Skeletal muscle tissue (tissue), 4 donors: Measurements from ENCODE around the gene CRY2. TPM values are rescaled to one million over a fixed set of nuclear protein-coding genes. Genes with fewer than 3 reads are reported as not detected.

Source experiments
- H3K27ac ChIP-seq: one replicate; pipeline ENCODE4 v1.7.0; 2013; ENCODE audit warnings: mild to moderate bottlenecking, low read depth, low read length, inconsistent platforms
- H3K27me3 ChIP-seq, 3 donors: one replicate each; pipeline ENCODE4 v1.7.0; 2013; ENCODE audit warnings: low read length in 3 of 3; ENCODE audit not compliant: control insufficient read depth in 3 of 3, insufficient read depth in 3 of 3
- H3K36me3 ChIP-seq, 3 donors: one replicate each; pipeline ENCODE4 v1.7.0; 2013; ENCODE audit warnings: low read length in 3 of 3; ENCODE audit not compliant: control insufficient read depth in 3 of 3, insufficient read depth in 3 of 3
- H3K4me1 ChIP-seq, 3 donors: one replicate each; pipeline ENCODE4 v1.7.0; 2013; ENCODE audit warnings: low read length in 3 of 3, mild to moderate bottlenecking in 3 of 3; ENCODE audit not compliant: control insufficient read depth in 3 of 3, insufficient read depth in 3 of 3
- H3K4me3 ChIP-seq, 3 donors: one replicate each; pipeline ENCODE4 v1.7.0; 2013; ENCODE audit warnings: low read length in 3 of 3
- H3K9ac ChIP-seq, 3 donors: one replicate each; pipeline ENCODE4 v1.7.0; 2013; ENCODE audit warnings: low read length in 3 of 3, mild to moderate bottlenecking in 3 of 3, moderate library complexity in 2 of 3, low read depth in 1 of 3
- H3K9me3 ChIP-seq, 3 donors: one replicate each; pipeline ENCODE4 v1.7.0; 2013; ENCODE audit warnings: low read length in 3 of 3; ENCODE audit not compliant: control insufficient read depth in 3 of 3
- total RNA-seq: library from RNA; depleted of rRNA; stranded (reverse); fragments of >200 nt; gene quantifications from one replicate; pipeline ENCODE4 v1.2.3, GENCODE V29; 2014
- donor health status: Osteomylitis.

The CRY2 gene
- total RNA-seq, 1 donor from 2014 or later, result 37.6 TPM

- Histone ChIP-seq H3K4me3 (peak overlapping the region; percentile 52 to 65 (median 63)), H3K9ac (peak overlapping the region; percentile 75 to 99 (median 78)), H3K9me3 (no peaks in the 10 kb centered on the region)
Observed at GRCh38 chr11:45846174-45846675, 1.1 kb upstream of the CRY2 start.

GRCh38 chr11:45847911-45848316, 639 bp downstream of the CRY2 start:
- Histone ChIP-seq H3K4me3 (peak overlapping the region; percentile 96 to 99 (median 98)), H3K27ac (peak overlapping the region; percentile 99), H3K9me3 (no peaks in the 10 kb centered on the region), H3K9ac (peak overlapping the region; percentile 98 to 99 (median 99)), H3K36me3 (no peaks in the 10 kb centered on the region), H3K4me1 (peaks cover 59 to 69% (median 60%) of the 10 kb centered on the region in 3 donors), H3K27me3 (no peaks in the 10 kb centered on the region)

More at GRCh38 chr11:45846174-45846675, 1.1 kb upstream of the CRY2 start:
- no peaks in the 10 kb centered on the region for H3K27me3 ChIP-seq
- H3K27ac ChIP-seq, result peak overlapping the region; percentile 99
- H3K4me1 ChIP-seq, result peaks cover 43 to 54% (median 44%) of the 10 kb centered on the region in 3 donors
- no peaks in the 10 kb centered on the region for H3K36me3 ChIP-seq

DNA sequence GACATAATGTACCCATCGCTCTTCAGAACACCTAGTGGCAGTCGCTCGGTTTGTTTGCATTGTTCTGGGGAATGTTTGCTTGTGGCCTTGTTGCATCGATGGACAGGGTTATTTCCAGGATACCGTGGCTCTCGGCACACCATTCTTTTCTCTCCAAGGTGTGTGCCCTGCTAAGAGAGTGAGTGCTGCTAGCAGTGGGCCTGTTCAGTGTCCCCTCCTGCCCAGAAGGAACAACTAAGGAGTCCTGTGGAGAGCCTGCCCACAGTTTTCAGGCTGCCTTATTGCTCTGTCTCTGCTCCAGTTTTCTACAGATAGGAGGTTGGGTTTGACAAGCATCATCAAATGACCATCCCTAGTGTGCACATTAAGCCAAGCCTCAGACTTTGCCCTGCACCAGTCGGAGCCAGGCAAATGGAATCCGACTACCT, 1.4 kb downstream of the CRY2 start:
- peaks cover 63 to 72% (median 65%) of the 10 kb centered on the region in 3 donors for H3K4me1 ChIP-seq

GRCh38 chr11:45850446-45850845, 3.2 kb downstream of the CRY2 start:
- H3K9me3 ChIP-seq, result no peaks in the 10 kb centered on the region

More for the DNA sequence above, 1.4 kb downstream of the CRY2 start:
- Histone ChIP-seq H3K9me3 (no peaks in the 10 kb centered on the region), H3K36me3 (peaks cover 0 to 3% (median 0%) of the 10 kb centered on the region in 3 donors), H3K9ac (peak overlapping the region; percentile 98 to 99 (median 99)), H3K27ac (peak overlapping the region; percentile 99), H3K27me3 (no peaks in the 10 kb centered on the region), H3K4me3 (peak overlapping the region; percentile 96 to 99 (median 98))

GRCh38 chr11:45851228-45851627, 4.0 kb downstream of the CRY2 start:
- peaks cover 4 to 13% (median 8%) of the 10 kb centered on the region in 3 donors for H3K36me3 ChIP-seq
- H3K27me3 ChIP-seq, result no peaks in the 10 kb centered on the region
- H3K4me1 ChIP-seq, result peaks cover 85 to 91% (median 87%) of the 10 kb centered on the region in 3 donors
- H3K27ac ChIP-seq, result peak overlapping the region; percentile 46
- H3K9me3 ChIP-seq, result no peaks in the 10 kb centered on the region
- peak overlapping the region in 2 of 3 donors; percentile 2 to 68 for H3K9ac ChIP-seq
- H3K4me3 ChIP-seq, result peak overlapping the region in 1 of 3 donors; percentile 1

More at GRCh38 chr11:45850446-45850845, 3.2 kb downstream of the CRY2 start:
- Histone ChIP-seq H3K27me3 (no peaks in the 10 kb centered on the region), H3K4me1 (peaks cover 78 to 89% (median 82%) of the 10 kb centered on the region in 3 donors), H3K36me3 (peaks cover 0 to 6% (median 2%) of the 10 kb centered on the region in 3 donors), H3K9ac (peak overlapping the region; percentile 2 to 68 (median 12)), H3K27ac (peak overlapping the region; percentile 46), H3K4me3 (peak overlapping the region; percentile 1 to 46 (median 34))

- peak overlapping the region; percentile 84 for H3K27ac ChIP-seq
- peaks cover 86 to 90% (median 87%) of the 10 kb centered on the region in 3 donors for H3K4me1 ChIP-seq
- peak overlapping the region in 2 of 3 donors; percentile 28 to 62 for H3K9ac ChIP-seq
- no peaks in the 10 kb centered on the region for H3K27me3 ChIP-seq
- peak overlapping the region in 1 of 3 donors; percentile 27 for H3K4me3 ChIP-seq
- peaks cover 10 to 19% (median 14%) of the 10 kb centered on the region in 3 donors for H3K36me3 ChIP-seq
- H3K9me3 ChIP-seq, result no peaks in the 10 kb centered on the region
Observed at GRCh38 chr11:45852018-45852711, 4.9 kb downstream of the CRY2 start.

GRCh38 chr11:45852712-45853101, 5.4 kb downstream of the CRY2 start:
- Histone ChIP-seq H3K4me1 (peaks cover 92 to 94% (median 93%) of the 10 kb centered on the region in 3 donors), H3K27me3 (no peaks in the 10 kb centered on the region), H3K4me3 (peak overlapping the region in 1 of 3 donors; percentile 25), H3K9me3 (no peaks in the 10 kb centered on the region), H3K27ac (peak overlapping the region; percentile 84), H3K9ac (peak overlapping the region in 2 of 3 donors; percentile 28 to 35), H3K36me3 (peaks cover 12 to 21% (median 17%) of the 10 kb centered on the region in 3 donors)

DNA sequence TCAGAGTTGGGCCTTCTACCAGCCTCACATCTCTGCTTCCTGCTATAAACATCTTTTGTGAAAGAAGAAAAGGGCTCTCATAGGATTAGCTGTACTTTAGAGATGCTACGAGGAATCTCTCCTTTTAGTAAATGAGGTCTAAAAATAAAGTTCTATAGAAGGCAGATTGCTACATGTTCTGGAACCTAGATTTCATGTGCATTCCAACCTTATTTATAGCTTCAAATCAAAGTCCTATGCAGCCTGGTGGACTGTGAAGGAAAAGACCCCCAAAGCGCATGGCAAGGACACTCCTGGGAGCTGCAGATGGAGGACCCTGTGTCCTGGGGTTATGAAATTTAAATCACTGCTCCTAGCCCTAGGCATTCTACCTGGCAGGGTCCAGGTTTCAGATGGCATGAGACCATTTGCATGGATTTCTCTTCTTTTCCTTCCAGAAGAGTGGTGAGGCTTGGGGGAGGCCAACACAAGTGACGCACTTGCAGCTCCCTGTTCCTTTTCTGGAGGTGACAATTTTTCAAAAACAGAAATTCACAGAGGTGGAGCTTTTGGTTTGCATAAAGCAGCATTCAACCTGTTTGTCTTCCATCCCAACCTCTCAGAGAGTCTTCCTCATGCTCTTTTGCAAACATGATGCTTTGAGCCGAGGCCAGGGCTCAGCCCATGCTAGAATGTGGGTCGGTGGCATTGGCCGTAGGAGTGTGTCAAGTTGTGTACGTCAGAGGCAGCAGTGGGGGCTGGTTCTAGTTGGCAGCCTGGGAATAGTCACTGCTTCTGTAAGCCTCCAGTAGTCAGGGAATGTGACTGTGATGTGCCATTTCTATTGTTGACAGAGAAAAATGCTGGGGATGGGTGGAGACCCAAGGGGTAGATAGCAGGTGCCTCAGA, 6.3 kb downstream of the CRY2 start:
- peak overlapping the region in 2 of 3 donors; percentile 1 to 46 for H3K9ac ChIP-seq
- no peaks in the 10 kb centered on the region for H3K9me3 ChIP-seq
- H3K27me3 ChIP-seq, result no peaks in the 10 kb centered on the region
- H3K4me1 ChIP-seq, result peaks cover 94 to 98% (median 95%) of the 10 kb centered on the region in 3 donors
- peak overlapping the region; percentile 84 for H3K27ac ChIP-seq
- peaks cover 12 to 21% (median 17%) of the 10 kb centered on the region in 3 donors for H3K36me3 ChIP-seq
- H3K4me3 ChIP-seq, result peak overlapping the region in 2 of 3 donors; percentile 3 to 11

DNA sequence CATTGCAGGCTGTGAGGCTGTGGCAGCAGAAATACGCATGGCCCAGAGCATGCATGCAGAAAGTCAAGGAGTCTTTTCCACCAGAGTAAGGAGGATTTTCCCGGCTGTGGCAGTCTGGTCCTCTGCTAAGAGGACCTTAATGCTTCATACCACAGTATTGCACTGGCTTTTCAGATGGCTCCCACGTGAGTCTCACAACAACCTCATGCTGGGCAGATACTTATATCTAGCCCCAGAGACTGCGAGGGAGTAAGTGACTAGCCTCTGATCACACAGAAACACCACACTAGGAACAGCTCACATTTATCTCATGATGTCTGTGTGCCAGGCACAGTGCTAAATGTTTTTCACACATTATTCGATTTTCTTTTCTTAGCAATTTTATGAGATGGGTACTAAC, 8.0 kb downstream of the CRY2 start:
- Histone ChIP-seq H3K36me3 (peaks cover 14 to 25% (median 17%) of the 10 kb centered on the region in 3 donors), H3K9me3 (no peaks in the 10 kb centered on the region), H3K4me3 (no peak overlapping the region), H3K27me3 (no peaks in the 10 kb centered on the region), H3K9ac (peak overlapping the region in 2 of 3 donors; percentile 29 to 63), H3K27ac (peak overlapping the region; percentile 84), H3K4me1 (peaks cover 94 to 98% (median 95%) of the 10 kb centered on the region in 3 donors)
